ENCODE results near the gene FANCM.

DNA sequence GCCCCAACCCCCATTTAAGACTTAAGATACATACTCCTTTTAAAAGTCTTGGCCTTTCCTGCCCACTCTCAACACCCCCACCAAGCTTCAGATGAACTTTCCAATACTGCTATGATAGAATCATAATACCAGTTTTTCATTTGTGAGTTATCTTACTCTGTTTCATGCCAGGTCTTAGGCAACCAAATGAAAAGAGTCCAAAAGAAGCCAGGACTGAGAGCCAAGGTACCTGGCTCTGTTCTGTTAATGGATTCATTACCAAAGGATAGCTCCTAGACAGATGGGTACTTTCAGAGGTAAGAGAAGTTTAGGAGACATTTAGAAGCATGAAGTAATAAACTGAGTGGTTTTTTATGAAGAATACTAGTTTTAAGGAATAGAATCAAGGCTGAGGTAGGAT, 34.2 kb downstream of the FANCM start:
- TF ChIP-seq, protein P1, sequence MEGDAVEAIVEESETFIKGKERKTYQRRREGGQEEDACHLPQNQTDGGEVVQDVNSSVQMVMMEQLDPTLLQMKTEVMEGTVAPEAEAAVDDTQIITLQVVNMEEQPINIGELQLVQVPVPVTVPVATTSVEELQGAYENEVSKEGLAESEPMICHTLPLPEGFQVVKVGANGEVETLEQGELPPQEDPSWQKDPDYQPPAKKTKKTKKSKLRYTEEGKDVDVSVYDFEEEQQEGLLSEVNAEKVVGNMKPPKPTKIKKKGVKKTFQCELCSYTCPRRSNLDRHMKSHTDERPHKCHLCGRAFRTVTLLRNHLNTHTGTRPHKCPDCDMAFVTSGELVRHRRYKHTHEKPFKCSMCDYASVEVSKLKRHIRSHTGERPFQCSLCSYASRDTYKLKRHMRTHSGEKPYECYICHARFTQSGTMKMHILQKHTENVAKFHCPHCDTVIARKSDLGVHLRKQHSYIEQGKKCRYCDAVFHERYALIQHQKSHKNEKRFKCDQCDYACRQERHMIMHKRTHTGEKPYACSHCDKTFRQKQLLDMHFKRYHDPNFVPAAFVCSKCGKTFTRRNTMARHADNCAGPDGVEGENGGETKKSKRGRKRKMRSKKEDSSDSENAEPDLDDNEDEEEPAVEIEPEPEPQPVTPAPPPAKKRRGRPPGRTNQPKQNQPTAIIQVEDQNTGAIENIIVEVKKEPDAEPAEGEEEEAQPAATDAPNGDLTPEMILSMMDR (conservative IDR thresholded peaks at IDR 0.05 in 1 of 2, IDR thresholded peaks at IDR 0.05 in 1 of 2; ENCODE audit: extremely low read depth in 1 of 2, insufficient read depth in 1 of 2, low read depth in 1 of 2, low read length in 2 of 2): no peak
- TF ChIP-seq EZH2 (IDR thresholded peaks at IDR 0.05; ENCODE audit: borderline replicate concordance, low read length): no peak
